ENCODE data around the gene PRKG1.
"Not testable (repeated sequence)": the region's sequence is repeated elsewhere in the genome, so short reads cannot be mapped to it uniquely, and the experiment has no call there.

PRKG1 gene

GRCh38 chr10:51685768-51686167 lies 611.5 kb downstream of the PRKG1 start:
- no peak for DNase-seq

DNA sequence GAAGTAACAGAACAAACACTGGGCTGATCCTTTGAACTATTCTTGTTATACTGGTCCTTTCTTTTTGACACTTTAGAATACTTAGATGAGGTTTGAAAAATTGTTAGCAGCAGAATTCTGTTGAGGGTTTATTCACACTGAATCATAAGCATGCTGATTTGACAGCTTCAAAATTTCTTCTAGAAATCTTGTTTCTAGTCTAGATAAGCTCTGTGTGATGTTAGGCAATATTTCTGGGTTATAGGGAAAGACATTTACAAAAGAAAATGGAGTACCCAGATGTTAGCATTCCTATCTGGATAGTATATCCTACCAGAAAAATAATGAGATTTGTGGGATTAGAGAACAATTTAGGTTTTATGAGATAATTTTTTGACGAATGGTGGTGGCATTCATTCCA lies 613.0 kb downstream of the PRKG1 start:
- DNase-seq, result no peak

DNA sequence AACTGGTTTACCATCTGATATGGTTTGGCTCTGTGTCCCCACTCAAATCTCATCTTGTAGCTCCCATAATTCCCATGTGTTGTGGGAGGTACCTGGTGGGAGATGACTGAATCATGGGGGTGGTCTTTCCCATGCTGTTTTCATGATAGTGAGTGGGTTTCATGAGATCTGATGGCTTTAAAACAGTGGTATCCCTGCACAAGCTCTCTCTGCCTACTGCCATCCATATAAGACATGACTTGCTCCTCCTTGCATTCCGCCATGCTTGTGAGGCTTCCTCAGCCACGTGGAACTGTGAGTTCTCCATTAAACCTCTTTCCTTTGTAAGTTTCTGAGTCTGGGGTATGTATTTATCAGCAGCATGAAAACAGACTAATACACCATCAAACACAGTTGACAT lies 614.5 kb downstream of the PRKG1 start:
- DNase-seq, result not testable (repeated sequence)

GRCh38 chr10:51689536-51689935 lies 615.2 kb downstream of the PRKG1 start:
- DNase-seq, result no peak

GRCh38 chr10:51691135-51691534 lies 616.8 kb downstream of the PRKG1 start:
- no peak for DNase-seq

DNA sequence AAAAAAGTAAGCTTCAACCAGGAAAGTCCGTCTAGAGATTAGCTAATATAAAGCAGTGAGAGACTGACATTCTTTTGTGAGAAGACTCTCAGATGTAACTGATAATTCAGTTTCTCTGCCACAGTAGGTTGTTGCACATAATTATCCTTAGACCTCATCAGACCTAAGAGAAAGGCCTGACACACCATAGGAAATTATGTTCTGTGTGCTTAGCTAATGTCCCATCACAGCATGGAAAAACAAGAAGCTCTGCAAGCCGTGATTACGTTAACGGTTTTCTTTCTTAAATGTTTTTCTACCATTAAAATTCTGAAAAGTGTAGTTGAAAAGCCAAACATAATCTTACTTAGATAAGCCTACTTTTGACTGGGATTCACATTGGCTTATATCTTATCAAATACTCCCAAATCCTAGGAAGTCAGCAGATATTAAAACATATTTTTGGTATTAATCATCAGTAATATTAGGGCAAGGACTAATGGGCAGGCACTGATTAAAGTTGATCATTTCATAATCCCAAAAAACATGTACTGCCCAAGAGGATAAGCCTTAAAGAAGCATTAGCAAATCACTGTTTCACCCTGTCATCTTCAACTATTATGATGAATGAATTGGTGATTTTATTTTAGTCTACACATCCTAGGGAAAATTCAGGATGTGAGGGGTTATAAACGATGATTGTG lies 619.9 kb downstream of the PRKG1 start:
- no peak for DNase-seq

DNA sequence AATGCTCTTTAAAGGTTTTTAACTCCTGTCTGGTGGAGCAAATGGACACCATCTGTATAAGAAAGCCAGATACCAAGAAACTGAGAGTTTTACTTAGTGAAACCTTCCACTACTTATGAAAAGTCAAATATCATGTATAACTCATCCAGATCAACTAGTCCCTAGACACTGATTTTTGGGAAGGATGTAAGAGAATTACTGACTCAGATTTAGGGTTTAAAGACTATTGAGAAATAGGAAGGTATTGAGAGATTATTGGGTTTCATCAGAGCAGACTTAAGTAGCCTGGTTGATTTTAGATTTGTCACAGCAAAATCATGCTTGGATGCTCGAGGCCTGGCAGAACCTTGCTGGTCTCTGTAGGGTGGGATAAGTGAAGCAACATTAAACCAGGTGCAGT lies 622.0 kb downstream of the PRKG1 start:
- DNase-seq, result no peak

GRCh38 chr10:51698473-51699063 lies 624.3 kb downstream of the PRKG1 start:
- no peak for DNase-seq

DNA sequence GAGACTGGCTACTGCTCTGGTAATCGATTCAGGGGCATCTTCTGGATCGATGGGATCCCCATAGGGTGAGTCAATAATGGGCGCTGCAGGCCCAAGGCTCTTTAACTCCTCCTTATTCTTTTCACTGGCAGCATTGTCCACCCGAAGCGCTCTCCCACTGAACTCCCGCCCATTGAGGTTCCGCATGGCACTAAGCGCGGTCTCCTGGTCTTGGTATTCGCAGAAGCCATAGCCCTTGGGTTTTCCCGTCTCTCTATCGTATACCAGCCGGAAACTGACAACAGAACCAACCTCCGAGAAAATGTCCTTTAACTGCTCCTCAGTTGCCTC lies 624.8 kb downstream of the PRKG1 start:
- no peak for DNase-seq

DNA sequence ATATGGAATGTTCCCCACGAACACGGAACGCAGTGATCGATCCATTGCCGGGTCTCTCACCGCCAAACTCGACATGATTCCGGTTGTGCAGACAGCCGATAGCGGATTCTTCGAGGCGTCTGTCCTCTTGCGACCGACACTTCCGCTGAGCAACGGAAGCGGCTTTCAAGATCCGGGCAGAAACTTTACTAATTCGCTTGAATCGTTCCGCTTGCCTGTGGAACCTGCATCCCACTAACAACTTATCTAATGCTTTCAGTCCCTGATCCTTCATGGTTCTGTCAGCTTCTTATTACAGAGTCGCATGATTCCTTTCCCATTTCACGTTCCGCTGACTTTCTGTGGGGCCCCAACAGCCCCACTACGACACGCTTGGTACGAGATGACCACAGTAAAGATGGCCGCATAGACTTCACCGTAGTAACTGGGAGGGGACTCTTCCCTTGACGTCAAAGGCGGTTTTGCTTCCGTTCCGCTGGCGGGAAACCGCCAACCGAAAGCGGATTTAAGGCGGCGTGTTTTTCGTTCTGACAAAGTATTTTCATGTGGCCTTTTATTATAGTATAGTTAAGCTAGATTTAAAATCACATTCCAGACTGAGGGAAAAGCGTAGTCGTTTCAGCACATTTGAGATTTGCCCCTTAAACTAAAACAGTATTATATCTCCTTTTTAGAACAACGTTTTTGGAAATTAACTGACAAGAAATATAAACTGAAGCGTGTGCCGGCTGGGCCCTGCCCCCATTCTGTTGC lies 625.4 kb downstream of the PRKG1 start, which contains the start of gene CSTF2T:
CSTF2T (minus strand) TSS at position 121 of the 753 bp plus-strand sequence; CDS start at position 75, 46 bp downstream.
- DNase-seq, result peak; percentile 86

- peak; percentile 48 for DNase-seq
Observed at GRCh38 chr10:51700228-51700817, 626.0 kb downstream of the PRKG1 start.

DNA sequence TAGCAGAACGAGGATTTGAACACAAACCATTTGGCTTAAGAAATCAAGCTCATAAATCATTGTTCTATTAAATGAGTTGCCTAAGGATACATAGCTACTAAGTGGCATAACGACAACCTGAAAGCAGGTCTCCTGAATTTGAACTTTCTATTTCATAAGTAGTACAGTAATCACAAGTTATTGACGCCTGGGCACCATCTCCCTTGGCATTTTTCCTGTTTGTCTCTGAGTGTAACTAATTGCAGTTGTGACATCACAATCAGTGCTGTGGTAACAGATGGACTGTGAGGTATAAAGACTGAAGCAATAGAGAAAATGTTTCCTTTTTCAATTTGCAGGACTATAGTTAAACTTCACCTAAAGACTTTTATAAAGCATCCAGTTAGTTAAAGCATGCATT lies 631.5 kb downstream of the PRKG1 start:
- no peak for DNase-seq

DNA sequence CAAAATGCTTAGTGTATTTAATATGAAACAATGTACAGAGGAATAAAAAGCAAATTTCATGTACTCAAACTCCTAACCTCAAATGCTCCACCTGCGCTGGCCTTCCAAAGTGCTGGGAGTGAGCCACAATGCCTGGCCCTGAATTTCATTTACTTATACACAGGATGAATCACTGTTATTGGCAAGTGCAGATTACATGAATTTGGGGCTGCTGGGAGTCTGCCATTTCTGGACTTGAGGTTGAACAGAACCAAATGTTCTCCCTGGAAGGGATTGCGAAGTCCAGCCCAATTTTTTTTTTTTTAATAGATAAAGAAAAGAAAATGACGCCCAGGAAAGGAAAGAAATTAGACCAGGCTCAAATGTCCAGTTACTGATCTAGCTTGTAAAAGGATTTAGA lies 631.9 kb downstream of the PRKG1 start:
- DNase-seq, result no peak

DNA sequence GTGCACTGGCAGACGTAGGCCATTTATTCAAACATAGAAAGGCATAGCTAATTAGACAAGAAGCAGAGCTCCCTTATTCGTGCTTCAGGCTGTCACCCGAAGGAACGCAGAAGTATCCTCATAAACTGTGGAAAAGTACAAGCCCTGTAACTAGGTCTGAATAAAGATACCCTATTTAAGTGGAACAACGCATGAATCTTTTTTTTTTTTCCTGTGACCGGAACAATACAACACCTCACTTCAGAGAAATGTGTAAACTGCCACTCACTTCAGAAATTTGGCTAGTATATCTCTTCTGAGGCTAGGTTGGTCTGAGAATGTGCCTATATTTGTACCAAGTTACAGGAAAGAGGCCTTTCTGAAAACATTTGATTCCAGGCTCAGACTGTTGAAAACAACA lies 633.1 kb downstream of the PRKG1 start:
- no peak for DNase-seq

- no peak for DNase-seq
Observed at GRCh38 chr10:51707821-51708424, 633.6 kb downstream of the PRKG1 start.

- DNase-seq, result no peak
Observed at GRCh38 chr10:51708609-51709008, 634.3 kb downstream of the PRKG1 start.

- DNase-seq, result no peak
Observed at GRCh38 chr10:51709324-51709972, 635.2 kb downstream of the PRKG1 start.

GRCh38 chr10:51711519-51711891 lies 637.2 kb downstream of the PRKG1 start:
- no peak for DNase-seq

- no peak for DNase-seq
Observed at GRCh38 chr10:51716981-51717380, 642.7 kb downstream of the PRKG1 start.

- DNase-seq, result no peak
Observed at GRCh38 chr10:51718804-51719291, 644.6 kb downstream of the PRKG1 start.

- DNase-seq, result no peak
Observed at GRCh38 chr10:51724038-51724437, 649.8 kb downstream of the PRKG1 start.

- no peak for DNase-seq
Observed at GRCh38 chr10:51729822-51730555, 655.7 kb downstream of the PRKG1 start.
